IMR-90 (cell line): ENCODE measurements around the gene PLCL1. TPM values are rescaled to one million over a fixed set of nuclear protein-coding genes. Genes with fewer than 3 reads are reported as not detected.

ENCODE experiments used
- ATAC-seq: fragments of 200-7000 bp; cut with Tn5 transposase; 2 replicates; pipeline ENCODE4 v1.9.1; 2020; ENCODE audit warnings: low read depth, mild to moderate bottlenecking, moderate library complexity
- BruUV-seq: library from RNA; stranded (reverse); fragments of 400-500 nt; replicated peaks from 2 replicates; lab custom pipeline; 2021; lab: Mats Ljungman, UMichigan
- CTCF ChIA-PET: fragments of 300-600 bp; formaldehyde crosslinking; extraction: SDS; loops from one replicate; lab custom pipeline; 2021; ENCODE audit warnings: antibody characterized with exemption; lab: Yijun Ruan, JAX
- POLR2A ChIA-PET: fragments of 300-600 bp; sonication (Branson Sonifier 250); formaldehyde crosslinking; loops from one replicate; lab custom pipeline; 2022; ENCODE audit warnings: antibody characterized with exemption; ENCODE audit not compliant: unreplicated experiment; lab: Charles Lee
- DNase-seq: peaks from one replicate; pipeline ENCODE4 v3.0.0; 2013
- H2AFZ ChIP-seq: replicated peaks from 2 replicates; pipeline ENCODE3; 2013; ENCODE audit warnings: low read length, mild to moderate bottlenecking; ENCODE audit not compliant: poor library complexity
- H2AK5ac ChIP-seq: 2 replicates; pipeline ENCODE4 v1.6.1; 2013; ENCODE audit warnings: low read depth, low read length, inconsistent platforms
- H2AK9ac ChIP-seq: replicated peaks from 2 replicates; pipeline ENCODE3; 2013; ENCODE audit warnings: mild to moderate bottlenecking, low read depth, low read length, moderate library complexity; ENCODE audit not compliant: poor library complexity
- H2BK120ac ChIP-seq: 2 replicates; pipeline ENCODE4 v1.6.1; 2013; ENCODE audit warnings: low read depth, low read length, inconsistent platforms
- H2BK15ac ChIP-seq: 3 replicates; pipeline ENCODE4 v1.6.1; 2013; ENCODE audit warnings: low read depth, low read length, inconsistent platforms
- H2BK20ac ChIP-seq: 2 replicates; pipeline ENCODE4 v1.6.1; 2013; ENCODE audit warnings: low read depth, mild to moderate bottlenecking, inconsistent platforms, low read length, moderate library complexity
- H2BK5ac ChIP-seq: 2 replicates; pipeline ENCODE4 v1.6.1; 2013; ENCODE audit warnings: mild to moderate bottlenecking, low read depth, low read length, inconsistent platforms; ENCODE audit not compliant: poor library complexity, severe bottlenecking
- H3K14ac ChIP-seq: replicated peaks from 2 replicates; pipeline ENCODE4 v1.6.1; 2013; ENCODE audit warnings: low read depth, low read length, inconsistent platforms
- H3K18ac ChIP-seq: 2 replicates; pipeline ENCODE4 v1.6.1; 2013; ENCODE audit warnings: low read depth, low read length, control low read depth
- H3K23ac ChIP-seq: 2 replicates; pipeline ENCODE4 v1.6.1; 2013; ENCODE audit warnings: low read depth, low read length, inconsistent platforms
- H3K27ac ChIP-seq: 2 replicates; pipeline ENCODE4 v1.5.1; 2013; ENCODE audit warnings: mild to moderate bottlenecking, control low read depth, low read length; ENCODE audit not compliant: insufficient read depth
- H3K27me3 ChIP-seq: 2 replicates; pipeline ENCODE4 v1.6.1; 2013; ENCODE audit warnings: low read length; ENCODE audit not compliant: control insufficient read depth, insufficient read depth
- H3K36me3 ChIP-seq: 2 replicates; pipeline ENCODE4 v1.6.1; 2013; ENCODE audit warnings: low read length, mixed read lengths; ENCODE audit not compliant: control insufficient read depth, insufficient read depth
- H3K4ac ChIP-seq: 2 replicates; pipeline ENCODE4 v1.6.1; 2013; ENCODE audit warnings: low read depth, low read length, inconsistent platforms
- H3K4me1 ChIP-seq: 2 replicates; pipeline ENCODE4 v1.6.1; 2013; ENCODE audit warnings: low read length, mixed read lengths; ENCODE audit not compliant: control insufficient read depth, insufficient read depth
- H3K4me2 ChIP-seq: 2 replicates; pipeline ENCODE4 v1.6.1; 2013; ENCODE audit warnings: low read depth, mild to moderate bottlenecking, control low read depth, low read length, moderate library complexity
- H3K4me3 ChIP-seq: 2 replicates; pipeline ENCODE4 v1.5.1; 2013; ENCODE audit warnings: low read depth, mild to moderate bottlenecking, control low read depth, low read length, moderate library complexity; ENCODE audit not compliant: insufficient read depth
- H3K56ac ChIP-seq: 2 replicates; pipeline ENCODE4 v1.6.1; 2013; ENCODE audit warnings: low read length, inconsistent platforms; ENCODE audit not compliant: insufficient read depth; ENCODE audit errors: extremely low read depth
- H3K79me1 ChIP-seq, 2 experiments: 2 replicates each; pipeline ENCODE4 v1.6.1; 2013; ENCODE audit warnings: low read length in 2 of 2, inconsistent platforms in 1 of 2, low read depth in 1 of 2
- H3K9ac ChIP-seq: 2 replicates; pipeline ENCODE4 v1.6.1; 2013; ENCODE audit warnings: low read depth, low read length, control low read depth
- H3K9me1 ChIP-seq: 2 replicates; pipeline ENCODE4 v1.6.1; 2013; ENCODE audit warnings: low read length, inconsistent platforms; ENCODE audit not compliant: insufficient read depth
- H3K9me3 ChIP-seq: 2 replicates; pipeline ENCODE4 v1.6.1; 2013; ENCODE audit warnings: low read length; ENCODE audit not compliant: control insufficient read depth, insufficient read depth
- H4K20me1 ChIP-seq: 2 replicates; pipeline ENCODE4 v1.6.1; 2013; ENCODE audit warnings: low read length, inconsistent platforms; ENCODE audit not compliant: insufficient read depth
- H4K5ac ChIP-seq: 2 replicates; pipeline ENCODE4 v1.6.1; 2013; ENCODE audit warnings: mild to moderate bottlenecking, low read depth, low read length, control low read depth
- H4K8ac ChIP-seq, 2 experiments: 2 replicates each; pipeline ENCODE4 v1.6.1; 2013; ENCODE audit warnings: low read depth in 2 of 2, low read length in 2 of 2, control low read depth in 1 of 2, inconsistent platforms in 1 of 2
- H4K91ac ChIP-seq: 2 replicates; pipeline ENCODE4 v1.6.1; 2013; ENCODE audit warnings: low read depth, low read length, inconsistent platforms; ENCODE audit not compliant: insufficient read depth
- BHLHE40 ChIP-seq: fragments of 150-350 bp; IDR thresholded peaks from 2 replicates; pipeline ENCODE4 v1.6.1; 2016; ENCODE audit warnings: mild to moderate bottlenecking, low read depth, low read length
- CEBPB ChIP-seq: IDR thresholded peaks from 2 replicates; pipeline ENCODE4 v1.6.1; 2012; ENCODE audit warnings: low read depth, low read length, improper control_type of control experiment
- ELK1 ChIP-seq: fragments of 150-350 bp; IDR thresholded peaks from 2 replicates; pipeline ENCODE4 v1.6.1; 2016; ENCODE audit warnings: low read depth, mild to moderate bottlenecking, low read length, moderate library complexity, borderline replicate concordance
- FOS ChIP-seq: fragments of 150-350 bp; IDR thresholded peaks from 2 replicates; pipeline ENCODE4 v1.6.1; 2016; ENCODE audit warnings: low read depth, low read length
- POLR2A ChIP-seq: IDR thresholded peaks from 2 replicates; pipeline ENCODE4 v1.6.1; 2012; ENCODE audit warnings: mild to moderate bottlenecking, low read depth, low read length
- RAD21 ChIP-seq: IDR thresholded peaks from 2 replicates; pipeline ENCODE4 v1.6.1; 2012; ENCODE audit warnings: low read length, improper control_type of control experiment
- RCOR1 ChIP-seq: IDR thresholded peaks from 2 replicates; pipeline ENCODE4 v1.6.1; 2012; ENCODE audit warnings: mild to moderate bottlenecking, low read length, improper control_type of control experiment; ENCODE audit not compliant: insufficient replicate concordance
- WGBS, 2 experiments: methylation state at CpG; one replicate each; pipeline versions ENCODE4 v1.1.5 to v1.1.7; 2013; ENCODE audit warnings: missing lambda C conversion rate in 2 of 2; ENCODE audit not compliant: insufficient read length in 1 of 2; ENCODE audit errors: extremely low coverage in 2 of 2; 5-methylcytosine and 5-hydroxymethylcytosine counted together
- dilution Hi-C: fragments of 300-500 bp; cut with HindIII; formaldehyde crosslinking; loops from one replicate; pipeline ENCODE4 v1.14.3; 2018; ENCODE audit warnings: low sequenced_read_pairs; ENCODE audit not compliant: unreplicated experiment
- in situ Hi-C: fragments of 300-500 bp; cut with MboI; formaldehyde crosslinking; loops from 3 replicates; pipeline ENCODE4 v1.14.3; 2019; ENCODE audit warnings: low sequenced_read_pairs, inconsistent platforms, mixed read lengths
- intact Hi-C: fragments of 100-400 bp; cut with micrococcal nuclease; formaldehyde crosslinking; loops from 2 replicates; pipeline ENCODE4 v1.10.0; 2022
- polyA plus RNA-seq, 3 experiments: library from polyadenylated mRNA; depleted of rRNA; stranded (reverse); fragments of >200 nt; gene quantifications; 2 replicates each; pipeline ENCODE4 v1.2.3, GENCODE V29; 2012; ENCODE audit warnings: low replicate concordance in 1 of 3
- total RNA-seq: library from RNA; depleted of rRNA; stranded (reverse); fragments of >200 nt; gene quantifications from 2 replicates; pipeline ENCODE4 v1.2.3, GENCODE V29; 2012

The PLCL1 gene
- total and polyA plus RNA-seq, 2 of the 4 experiments (the other 2 are of a cell fraction) = 0.14 to 0.18 TPM

- CTCF ChIA-PET = no interaction called here
- H3K36me3 ChIP-seq = no peaks in the 10 kb centered on the region
- POLR2A ChIA-PET = no interaction called here
- no peaks in the 10 kb centered on the region for H4K20me1 ChIP-seq
- H2AFZ ChIP-seq = peak overlapping the region; percentile 61
- H3K9ac ChIP-seq = no peak overlapping the region
- no peak overlapping the region for H2BK15ac ChIP-seq
- no peak overlapping the region for H4K8ac ChIP-seq
- H2AK5ac ChIP-seq = no peak overlapping the region
- TF ChIP-seq ELK1 (no peak), CEBPB (no peak), RAD21 (no peak), RCOR1 (no peak), POLR2A (no peak), FOS (no peak), BHLHE40 (no peak)
- H3K56ac ChIP-seq = no peak overlapping the region
- peaks cover 5% of the 10 kb centered on the region for H3K9me3 ChIP-seq
- no peak overlapping the region for H4K5ac ChIP-seq
- no peak overlapping the region for H3K4ac ChIP-seq
- DNase-seq (no peak), ATAC-seq (no peak)
- no peak overlapping the region for H3K23ac ChIP-seq
- H3K4me3 ChIP-seq = no peak overlapping the region
- H3K79me1 ChIP-seq = no peaks in the 10 kb centered on the region
- no peak overlapping the region for H4K91ac ChIP-seq
- in situ Hi-C loops (no loop called here), intact Hi-C loops (no loop called here), dilution Hi-C loops (no loop called here)
- H2AK9ac ChIP-seq = no peak overlapping the region
- H3K18ac ChIP-seq = no peak overlapping the region
- no peak overlapping the region for H3K4me2 ChIP-seq
- H3K14ac ChIP-seq = no peak overlapping the region
- WGBS, 2 experiments = 40% methylated on average over 1 of the region's 4 CpGs; no CpG with 5 or more reads in 1 of the 2 experiments
- no peak overlapping the region for H2BK5ac ChIP-seq
- H3K9me1 ChIP-seq = no peaks in the 10 kb centered on the region
- BruUV-seq = no TSS peak
- no peak overlapping the region for H2BK120ac ChIP-seq
- no peak overlapping the region for H3K27ac ChIP-seq
- H3K4me1 ChIP-seq = no peaks in the 10 kb centered on the region
- H3K27me3 ChIP-seq = no peaks in the 10 kb centered on the region
- H2BK20ac ChIP-seq = no peak overlapping the region
Observed at GRCh38 chr2:197759013-197759412, 45.4 kb upstream of the PLCL1 start.
